T1000 (cell line): ENCODE measurements around the gene C2.
"Not testable (repeated sequence)": the region's sequence is repeated elsewhere in the genome, so short reads cannot be mapped to it uniquely, and the experiment has no call there.

Experiments
- DNase-seq: peaks from one replicate; lab custom pipeline; 2025; ENCODE audit warnings: mixed read lengths; lab: John Stamatoyannopoulos, UW

Gene C2

GRCh38 chr6:31978831-31979230 lies 51.3 kb downstream of the C2 start:
- DNase-seq, result no peak

- DNase-seq, result no peak
Measured at GRCh38 chr6:31979238-31979898, 51.9 kb downstream of the C2 start.

GRCh38 chr6:31980195-31980876 lies 52.8 kb downstream of the C2 start:
- DNase-seq, result not testable (repeated sequence)

- not testable (repeated sequence) for DNase-seq
Measured at GRCh38 chr6:31980998-31981397, 53.5 kb downstream of the C2 start.

- not testable (repeated sequence) for DNase-seq
Measured at GRCh38 chr6:31981744-31982143, 54.2 kb downstream of the C2 start, which contains the start of gene C4A. Gene C4A (plus strand): TSS chr6:31982057. CDS start chr6:31982108, 51 bp downstream.

GRCh38 chr6:31989363-31989762 lies 61.8 kb downstream of the C2 start:
- DNase-seq, result not testable (repeated sequence)

GRCh38 chr6:31994421-31994820 lies 66.9 kb downstream of the C2 start:
- not testable (repeated sequence) for DNase-seq
